SK-N-SH (cell line): ENCODE measurements around the gene PIP4K2B.

Experiments used
- CHD2 ChIP-seq: fragments of 150-350 bp; IDR thresholded peaks from 2 replicates; pipeline ENCODE4 v1.6.1; 2018; ENCODE audit warnings: low read length; ENCODE audit not compliant: partially characterized antibody
- EZH2phosphoT487 ChIP-seq: fragments of 200-600 bp; sonication (generic); IDR thresholded peaks from 2 replicates; pipeline ENCODE4 v1.6.1; 2017; ENCODE audit warnings: low read depth, mixed run types, mild to moderate bottlenecking, antibody characterized with exemption, moderate library complexity, borderline replicate concordance
- FOXJ3 ChIP-seq: sonication (generic); formaldehyde crosslinking; IDR thresholded peaks from 2 replicates; pipeline ENCODE4 v1.5.1; 2020; ENCODE audit warnings: mild to moderate bottlenecking, missing genetic modification reagents
- FOXM1 ChIP-seq: IDR thresholded peaks from 2 replicates; pipeline ENCODE4 v1.4.0; 2012; ENCODE audit warnings: low read depth, mild to moderate bottlenecking
- MXI1 ChIP-seq: IDR thresholded peaks from 2 replicates; pipeline ENCODE4 v1.6.1; 2012; ENCODE audit warnings: mild to moderate bottlenecking, low read depth, low read length, improper control_type of control experiment
- POLR2AphosphoS5 ChIP-seq: IDR thresholded peaks from 2 replicates; pipeline ENCODE4 v1.6.1; 2012; ENCODE audit warnings: low read depth, low read length
- RAD21 ChIP-seq: IDR thresholded peaks from 2 replicates; pipeline ENCODE4 v1.6.1; 2012; ENCODE audit warnings: mild to moderate bottlenecking, low read length
- SMC3 ChIP-seq: IDR thresholded peaks from 2 replicates; pipeline ENCODE4 v1.6.1; 2012; ENCODE audit warnings: low read depth, low read length, improper control_type of control experiment
- TCF12 ChIP-seq: IDR thresholded peaks from 2 replicates; pipeline ENCODE4 v1.4.0; 2012
- YY1 ChIP-seq: IDR thresholded peaks from 2 replicates; pipeline ENCODE4 v1.4.0; 2012; ENCODE audit warnings: low read depth, mild to moderate bottlenecking
- TF ChIP-seq, protein P1 (sequence below): fragments of 200-600 bp; sonication (generic); IDR thresholded peaks from 2 replicates; pipeline ENCODE4 v1.6.1; 2017; ENCODE audit warnings: antibody characterized with exemption, mild to moderate bottlenecking, moderate library complexity
- TF ChIP-seq, protein P2 (sequence below): IDR thresholded peaks from 2 replicates; pipeline ENCODE4 v1.4.0; 2012; ENCODE audit warnings: low read depth, borderline replicate concordance
- TF ChIP-seq, protein P3 (sequence below): IDR thresholded peaks from 2 replicates; pipeline ENCODE4 v1.4.0; 2012; ENCODE audit warnings: low read depth
- TF ChIP-seq, protein P4 (sequence below): IDR thresholded peaks from 2 replicates; pipeline ENCODE4 v1.4.0; 2012; ENCODE audit warnings: low read depth, borderline replicate concordance

DNA sequence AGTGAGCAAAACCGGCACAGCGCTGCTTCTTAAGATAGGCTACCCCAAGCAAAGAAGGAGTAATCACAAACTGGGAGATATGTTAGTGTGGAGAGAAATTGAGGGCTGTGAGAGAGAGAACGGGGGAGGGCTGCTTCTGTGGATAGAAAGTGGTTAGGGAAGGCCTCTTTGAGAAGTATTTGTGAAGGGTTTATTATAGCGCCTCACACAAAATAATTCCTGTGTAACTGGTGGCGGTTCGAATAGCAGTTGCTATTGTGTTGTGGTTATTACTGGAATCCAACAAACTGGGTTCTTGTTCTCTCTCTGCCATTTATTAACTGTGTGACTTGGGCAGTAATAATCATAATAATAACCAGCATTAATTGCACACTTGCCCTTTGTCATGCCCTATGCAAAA is 78.4 kb downstream of the PIP4K2B start:
- TF ChIP-seq, protein P1, sequence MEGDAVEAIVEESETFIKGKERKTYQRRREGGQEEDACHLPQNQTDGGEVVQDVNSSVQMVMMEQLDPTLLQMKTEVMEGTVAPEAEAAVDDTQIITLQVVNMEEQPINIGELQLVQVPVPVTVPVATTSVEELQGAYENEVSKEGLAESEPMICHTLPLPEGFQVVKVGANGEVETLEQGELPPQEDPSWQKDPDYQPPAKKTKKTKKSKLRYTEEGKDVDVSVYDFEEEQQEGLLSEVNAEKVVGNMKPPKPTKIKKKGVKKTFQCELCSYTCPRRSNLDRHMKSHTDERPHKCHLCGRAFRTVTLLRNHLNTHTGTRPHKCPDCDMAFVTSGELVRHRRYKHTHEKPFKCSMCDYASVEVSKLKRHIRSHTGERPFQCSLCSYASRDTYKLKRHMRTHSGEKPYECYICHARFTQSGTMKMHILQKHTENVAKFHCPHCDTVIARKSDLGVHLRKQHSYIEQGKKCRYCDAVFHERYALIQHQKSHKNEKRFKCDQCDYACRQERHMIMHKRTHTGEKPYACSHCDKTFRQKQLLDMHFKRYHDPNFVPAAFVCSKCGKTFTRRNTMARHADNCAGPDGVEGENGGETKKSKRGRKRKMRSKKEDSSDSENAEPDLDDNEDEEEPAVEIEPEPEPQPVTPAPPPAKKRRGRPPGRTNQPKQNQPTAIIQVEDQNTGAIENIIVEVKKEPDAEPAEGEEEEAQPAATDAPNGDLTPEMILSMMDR, result no peak
- TF ChIP-seq EZH2phosphoT487 (no peak), RAD21 (no peak), YY1 (no peak), POLR2AphosphoS5 (no peak), MXI1 (no peak), SMC3 (no peak), TCF12 (no peak), CHD2 (no peak), FOXM1 (no peak), FOXJ3 (CRISPR knock-in tag) (no peak)
- TF ChIP-seq, protein P2, sequence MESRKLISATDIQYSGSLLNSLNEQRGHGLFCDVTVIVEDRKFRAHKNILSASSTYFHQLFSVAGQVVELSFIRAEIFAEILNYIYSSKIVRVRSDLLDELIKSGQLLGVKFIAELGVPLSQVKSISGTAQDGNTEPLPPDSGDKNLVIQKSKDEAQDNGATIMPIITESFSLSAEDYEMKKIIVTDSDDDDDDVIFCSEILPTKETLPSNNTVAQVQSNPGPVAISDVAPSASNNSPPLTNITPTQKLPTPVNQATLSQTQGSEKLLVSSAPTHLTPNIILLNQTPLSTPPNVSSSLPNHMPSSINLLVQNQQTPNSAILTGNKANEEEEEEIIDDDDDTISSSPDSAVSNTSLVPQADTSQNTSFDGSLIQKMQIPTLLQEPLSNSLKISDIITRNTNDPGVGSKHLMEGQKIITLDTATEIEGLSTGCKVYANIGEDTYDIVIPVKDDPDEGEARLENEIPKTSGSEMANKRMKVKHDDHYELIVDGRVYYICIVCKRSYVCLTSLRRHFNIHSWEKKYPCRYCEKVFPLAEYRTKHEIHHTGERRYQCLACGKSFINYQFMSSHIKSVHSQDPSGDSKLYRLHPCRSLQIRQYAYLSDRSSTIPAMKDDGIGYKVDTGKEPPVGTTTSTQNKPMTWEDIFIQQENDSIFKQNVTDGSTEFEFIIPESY, result no peak
- TF ChIP-seq, protein P3, sequence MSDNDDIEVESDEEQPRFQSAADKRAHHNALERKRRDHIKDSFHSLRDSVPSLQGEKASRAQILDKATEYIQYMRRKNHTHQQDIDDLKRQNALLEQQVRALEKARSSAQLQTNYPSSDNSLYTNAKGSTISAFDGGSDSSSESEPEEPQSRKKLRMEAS, result no peak
- TF ChIP-seq, protein P4, sequence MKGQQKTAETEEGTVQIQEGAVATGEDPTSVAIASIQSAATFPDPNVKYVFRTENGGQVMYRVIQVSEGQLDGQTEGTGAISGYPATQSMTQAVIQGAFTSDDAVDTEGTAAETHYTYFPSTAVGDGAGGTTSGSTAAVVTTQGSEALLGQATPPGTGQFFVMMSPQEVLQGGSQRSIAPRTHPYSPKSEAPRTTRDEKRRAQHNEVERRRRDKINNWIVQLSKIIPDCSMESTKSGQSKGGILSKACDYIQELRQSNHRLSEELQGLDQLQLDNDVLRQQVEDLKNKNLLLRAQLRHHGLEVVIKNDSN, result no peak
